NCI-H345 treated with DMSO at 0.1 percent for 48 hours (cell line): ENCODE measurements around the gene MAST4.

Experiments
- DNase-seq: peaks from one replicate; lab custom pipeline; 2025; ENCODE audit not compliant: unreplicated experiment; lab: John Stamatoyannopoulos, UW

MAST4 gene

DNA sequence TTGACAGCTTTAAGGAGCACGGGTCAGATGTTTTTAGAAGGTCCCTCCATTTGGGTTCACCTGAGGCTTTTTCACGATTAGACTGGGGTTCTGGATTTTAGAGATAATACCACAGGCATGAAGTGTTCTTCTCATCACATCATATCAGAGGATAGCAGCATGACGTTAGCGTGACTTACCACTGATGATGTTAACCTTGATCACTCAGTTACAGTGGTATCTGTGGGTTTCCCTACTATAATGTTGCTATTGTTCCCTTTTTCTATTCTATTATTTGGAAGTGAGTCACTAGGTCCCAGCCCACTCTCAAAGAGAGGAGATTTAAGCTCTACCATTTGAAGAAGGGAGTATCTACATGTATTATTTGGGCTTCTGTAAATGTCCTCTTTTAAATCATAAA, 300.0 kb downstream of the MAST4 start:
- no peak for DNase-seq

DNA sequence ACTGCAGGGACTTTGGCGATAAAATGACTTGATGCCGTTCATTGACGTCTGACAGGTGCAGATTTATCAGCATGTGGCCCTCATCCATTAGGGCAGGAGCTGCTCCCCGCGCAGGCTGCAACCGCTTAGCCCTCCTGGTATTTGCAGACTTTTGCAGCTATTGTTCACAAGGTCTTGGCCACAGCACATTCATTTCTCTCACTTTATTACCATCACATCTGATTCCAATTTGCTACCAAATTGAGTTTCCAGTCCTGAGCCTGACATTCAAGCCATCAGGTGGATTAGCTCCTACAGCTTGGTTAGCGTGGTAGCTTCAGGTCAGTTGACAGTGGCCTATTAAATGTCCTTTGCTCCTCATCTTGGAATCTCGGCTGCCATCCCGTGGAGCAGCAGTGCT, 301.2 kb downstream of the MAST4 start:
- no peak for DNase-seq

DNA sequence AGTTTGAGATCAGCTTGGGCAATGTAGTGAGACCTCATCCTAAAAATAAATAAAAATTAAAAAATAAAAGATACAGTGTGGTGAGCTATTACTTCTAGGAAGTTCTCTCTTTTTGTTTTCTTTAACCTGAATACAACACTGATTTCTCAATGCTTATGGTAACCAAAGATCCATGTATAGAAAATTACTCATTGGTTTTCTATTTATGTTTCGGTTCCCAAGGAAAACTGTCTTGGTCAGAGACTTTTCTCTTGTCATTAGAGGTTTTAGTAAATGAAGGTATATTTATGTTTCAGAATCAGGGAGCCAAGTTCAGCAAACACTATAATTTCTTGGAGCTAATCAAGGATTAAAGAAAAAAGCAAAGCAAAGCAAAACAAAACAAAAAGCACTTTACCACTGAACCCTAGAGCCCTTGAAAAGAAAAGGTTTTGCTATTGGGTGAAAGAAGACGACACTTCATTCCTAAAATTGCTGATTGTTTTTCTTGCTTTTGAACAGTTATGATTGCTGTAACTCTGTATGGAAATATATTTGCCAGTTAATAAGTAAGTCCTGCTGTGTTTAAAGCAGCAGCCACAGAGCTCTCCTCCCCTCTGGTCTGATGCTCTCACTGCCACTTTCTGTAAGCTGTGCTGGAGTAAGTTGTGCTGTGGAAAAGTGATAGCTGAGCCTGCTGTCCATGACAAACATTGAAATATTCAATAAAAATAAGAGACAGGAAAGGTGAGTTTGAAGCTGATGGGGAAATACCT, 302.2 kb downstream of the MAST4 start:
- DNase-seq = no peak

DNA sequence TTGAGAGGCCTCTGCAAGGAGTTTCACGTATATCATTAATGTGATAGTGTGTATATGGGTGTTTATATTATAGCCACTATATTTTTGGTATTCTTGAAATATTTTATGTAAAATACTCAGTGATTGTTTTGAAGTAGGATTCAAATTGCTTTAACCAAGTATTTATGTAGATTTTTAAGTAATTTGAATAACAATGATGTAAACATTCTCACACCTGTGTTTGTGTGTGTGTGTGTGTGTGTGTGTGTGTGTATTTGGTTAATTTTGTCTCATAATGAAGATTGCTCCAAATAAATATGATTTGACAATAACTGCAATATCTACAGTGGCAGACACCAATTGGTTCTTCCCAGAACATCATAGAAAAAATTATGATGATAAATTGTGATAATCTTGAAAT, 307.0 kb downstream of the MAST4 start:
- no peak for DNase-seq

DNA sequence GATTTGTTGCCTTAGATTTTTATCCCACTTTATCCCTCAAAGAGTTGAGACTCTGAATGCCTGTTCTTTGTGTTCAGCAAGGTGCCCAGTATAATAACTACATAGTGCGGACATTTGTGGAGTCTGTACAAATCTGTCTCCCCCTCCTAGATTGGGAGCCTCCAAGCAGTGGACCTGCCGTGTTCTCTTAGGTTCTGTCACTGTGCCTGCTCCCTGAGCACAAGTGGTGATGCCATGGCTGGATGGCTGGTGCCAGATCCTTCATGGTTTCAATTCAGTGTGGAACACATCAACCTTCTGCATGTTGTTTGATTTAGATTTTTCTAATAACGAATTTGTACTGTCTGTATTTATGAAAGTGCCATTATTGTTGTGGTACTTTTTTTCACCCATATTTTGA, 307.5 kb downstream of the MAST4 start:
- no peak for DNase-seq

DNA sequence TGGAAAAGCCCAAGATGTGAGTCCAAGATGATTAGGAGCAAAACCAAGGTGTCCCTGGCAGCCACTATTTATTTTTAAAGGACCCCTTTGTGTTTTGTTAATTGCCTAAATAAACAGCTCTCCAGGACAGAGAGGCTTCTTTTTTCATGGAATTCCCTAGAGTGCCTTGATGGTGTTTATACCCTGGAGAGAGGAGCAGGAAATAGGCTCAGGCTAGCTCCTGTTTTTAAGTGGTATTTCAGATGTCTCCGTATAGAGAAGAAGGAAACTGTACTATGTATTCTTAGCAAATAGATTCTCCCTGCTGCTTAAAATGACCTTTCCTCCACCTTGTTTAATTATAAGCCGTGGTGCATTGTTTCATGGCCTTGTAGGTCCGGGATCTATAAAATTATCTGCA, 308.0 kb downstream of the MAST4 start:
- peak; percentile 20 for DNase-seq

DNA sequence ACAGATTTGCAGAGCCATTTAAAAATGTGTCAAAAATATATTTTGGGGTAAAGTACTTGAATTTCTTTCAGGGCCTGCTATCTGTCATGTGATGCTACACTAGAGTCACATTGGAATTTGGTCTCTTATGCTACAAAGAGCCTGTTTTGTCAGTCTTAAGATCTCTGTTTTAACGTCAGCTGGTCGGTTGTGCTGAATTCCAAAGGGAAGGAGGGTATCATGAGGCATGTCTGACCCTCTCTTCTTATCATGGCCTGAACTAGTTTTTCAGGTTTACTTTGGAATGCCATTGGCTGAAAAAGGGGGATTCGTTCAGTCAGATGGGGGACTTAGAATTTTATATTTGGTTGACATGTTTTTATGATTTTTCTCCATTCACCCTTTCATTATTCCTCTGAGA, 309.8 kb downstream of the MAST4 start:
- no peak for DNase-seq

DNA sequence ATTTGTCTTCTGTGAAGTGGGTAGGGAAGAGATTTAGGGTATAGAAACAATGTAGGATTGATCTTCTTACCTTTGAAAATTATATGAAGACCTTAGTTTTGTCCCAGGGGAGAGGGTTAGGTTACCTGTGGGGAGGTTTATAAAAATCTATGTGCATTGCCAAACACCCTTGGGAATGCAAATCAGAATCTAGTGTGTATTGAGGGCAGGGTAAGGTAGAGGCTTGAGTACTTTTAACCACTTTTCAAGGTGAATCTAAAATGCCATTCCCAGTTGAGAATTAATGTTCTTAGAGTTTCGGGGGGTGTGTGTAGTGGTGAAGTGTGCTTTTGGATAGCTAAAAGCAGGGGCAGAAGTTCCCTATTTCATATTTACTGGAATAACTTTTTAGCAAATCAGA, 312.0 kb downstream of the MAST4 start:
- DNase-seq = no peak

DNA sequence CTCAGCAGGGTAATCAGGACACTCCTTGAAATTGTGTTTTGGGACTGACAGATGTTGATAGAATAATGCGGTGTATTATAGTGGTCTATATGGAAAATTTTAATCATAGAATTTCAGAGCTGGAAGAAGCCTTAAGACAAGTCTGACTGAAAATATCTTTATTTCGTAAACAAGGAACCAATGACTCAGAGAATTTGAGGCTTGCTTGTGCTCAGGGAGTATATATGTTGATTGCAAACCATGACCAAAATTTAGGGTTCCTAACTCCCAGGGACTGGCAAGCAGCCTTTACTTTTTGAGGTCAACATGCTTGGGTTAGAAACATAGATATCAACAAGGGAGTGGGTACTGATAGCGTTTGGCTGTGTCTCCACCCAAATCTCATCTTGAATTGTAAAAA, 313.2 kb downstream of the MAST4 start:
- DNase-seq = no peak

DNA sequence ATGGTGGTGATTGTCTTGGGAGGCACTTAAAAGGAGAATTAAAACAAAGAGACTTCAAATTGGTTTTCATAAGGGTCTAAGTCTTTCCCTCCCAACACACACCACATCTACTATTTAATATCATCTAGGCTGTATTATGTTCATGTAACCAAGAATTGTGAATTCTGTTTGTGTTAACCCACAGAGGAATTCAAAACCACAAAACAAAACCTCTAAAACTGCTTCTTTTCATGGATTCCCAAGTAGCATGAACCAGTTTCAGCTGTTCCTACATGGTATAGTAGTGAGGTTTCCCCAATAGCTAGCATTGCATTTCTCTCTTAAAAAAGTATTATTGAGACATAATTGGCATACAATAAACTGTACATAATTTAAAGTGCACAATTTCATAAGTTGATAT, 316.6 kb downstream of the MAST4 start:
- DNase-seq = no peak

DNA sequence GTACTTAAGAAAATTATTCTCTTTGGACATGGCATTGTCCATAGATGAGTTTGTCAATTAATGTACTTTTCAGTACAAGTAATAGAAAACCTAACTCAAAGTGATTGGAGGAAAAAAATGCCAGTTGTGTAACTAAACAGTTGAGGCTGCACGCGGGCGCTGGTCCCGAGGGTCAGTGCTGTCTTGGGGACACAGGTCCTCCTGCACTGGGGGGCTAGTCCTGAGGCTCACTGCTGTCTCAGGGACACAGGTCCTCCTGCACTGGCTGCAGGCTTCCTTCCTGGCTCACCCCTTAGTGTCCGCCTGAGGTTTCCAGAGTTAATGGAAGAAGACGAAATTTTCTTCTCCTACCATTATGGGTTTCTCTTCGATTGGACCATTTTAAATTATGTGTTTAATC, 319.3 kb downstream of the MAST4 start:
- DNase-seq = no peak

DNA sequence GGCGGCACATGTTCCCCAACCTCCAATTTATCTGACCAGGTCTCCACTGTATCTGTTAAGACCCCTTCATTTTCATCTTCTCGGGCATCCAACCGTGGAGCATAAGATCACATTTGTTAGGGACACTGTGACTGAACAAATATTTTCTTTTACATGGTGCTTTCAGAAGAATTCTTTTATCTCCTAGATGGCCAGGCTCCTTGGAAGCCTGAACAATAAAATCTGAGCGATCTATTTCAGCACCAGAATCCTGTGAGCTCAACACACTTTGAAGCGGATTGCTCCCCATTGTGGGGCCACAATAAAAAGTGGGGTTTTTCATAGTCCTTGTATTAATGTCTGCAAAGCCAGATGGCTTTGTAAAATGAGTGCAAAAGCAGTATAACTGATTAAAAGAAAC, 326.7 kb downstream of the MAST4 start:
- no peak for DNase-seq

DNA sequence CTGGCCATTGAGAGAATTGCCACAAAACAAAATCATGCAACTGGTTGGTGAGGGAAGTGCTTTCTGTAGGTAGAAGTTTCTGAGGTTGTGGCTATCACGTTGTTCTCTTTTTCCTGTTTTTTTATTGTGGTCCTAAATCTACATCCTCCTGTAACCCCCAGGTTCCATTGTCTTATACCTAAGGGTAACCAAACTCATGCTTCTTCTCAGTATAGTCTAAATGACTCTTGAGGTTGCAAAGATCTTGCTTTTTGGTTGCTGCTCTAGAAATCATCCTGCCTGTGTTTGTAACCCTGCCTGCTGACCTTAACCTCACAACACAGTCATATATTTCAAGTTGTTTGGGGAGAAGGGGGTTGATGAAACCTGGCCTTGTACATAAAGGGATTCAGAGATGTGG, 327.3 kb downstream of the MAST4 start:
- no peak for DNase-seq

DNA sequence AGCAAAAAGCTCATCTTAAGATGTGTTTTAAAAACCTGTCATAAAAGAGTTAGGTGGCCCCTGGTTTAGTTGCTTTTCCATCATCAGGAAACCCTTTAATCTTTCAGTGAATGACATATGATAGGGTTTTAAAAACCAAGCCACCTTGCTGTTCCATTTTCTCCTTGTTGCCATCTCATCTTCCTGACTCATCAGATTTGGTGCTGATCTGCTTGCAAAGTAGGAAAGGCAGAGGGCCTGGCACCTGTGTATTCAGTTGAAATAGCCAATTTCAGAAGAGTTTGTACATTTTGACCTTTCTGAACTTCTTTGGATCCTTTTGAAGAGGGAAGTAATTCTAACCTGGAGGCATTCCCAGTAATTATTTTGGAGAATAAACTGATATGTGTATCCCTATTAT, 327.7 kb downstream of the MAST4 start:
- DNase-seq = no peak

DNA sequence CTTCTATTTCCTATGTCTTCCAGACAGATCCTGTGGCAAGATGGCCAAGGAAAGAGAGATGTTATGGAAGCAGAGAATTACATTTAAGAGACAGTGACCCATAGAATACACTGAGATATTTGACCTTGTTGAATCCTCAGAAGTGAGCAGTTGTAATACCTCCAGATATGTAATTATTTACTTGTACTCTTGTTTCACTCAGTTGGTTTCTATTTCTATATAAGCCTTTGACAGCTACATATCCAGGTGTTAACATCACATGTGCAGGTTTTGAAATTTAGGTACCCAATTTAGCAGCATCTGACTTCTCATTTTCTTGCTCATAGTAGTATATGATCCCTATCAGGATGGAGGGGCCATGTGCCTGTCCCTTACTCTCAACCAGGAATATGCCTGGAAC, 330.9 kb downstream of the MAST4 start:
- DNase-seq = no peak

DNA sequence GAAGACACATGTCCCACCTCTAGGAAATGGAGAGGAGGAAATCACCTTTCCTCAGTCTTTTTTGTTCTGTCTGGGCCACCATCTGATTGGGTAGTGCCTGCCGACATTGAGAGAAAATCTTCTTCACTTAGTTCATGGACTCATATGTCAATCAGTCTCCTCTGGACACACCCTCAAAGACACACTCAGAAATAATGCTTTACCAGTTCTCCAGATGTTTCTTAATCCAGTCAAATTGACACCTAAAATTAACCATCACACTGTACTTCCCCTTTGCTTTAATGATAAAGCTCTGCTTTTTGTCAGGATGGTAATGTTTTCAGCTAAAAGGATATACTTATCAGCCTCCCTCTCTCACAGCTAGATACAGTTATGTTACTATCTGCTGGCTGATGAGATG, 333.1 kb downstream of the MAST4 start:
- no peak for DNase-seq

DNA sequence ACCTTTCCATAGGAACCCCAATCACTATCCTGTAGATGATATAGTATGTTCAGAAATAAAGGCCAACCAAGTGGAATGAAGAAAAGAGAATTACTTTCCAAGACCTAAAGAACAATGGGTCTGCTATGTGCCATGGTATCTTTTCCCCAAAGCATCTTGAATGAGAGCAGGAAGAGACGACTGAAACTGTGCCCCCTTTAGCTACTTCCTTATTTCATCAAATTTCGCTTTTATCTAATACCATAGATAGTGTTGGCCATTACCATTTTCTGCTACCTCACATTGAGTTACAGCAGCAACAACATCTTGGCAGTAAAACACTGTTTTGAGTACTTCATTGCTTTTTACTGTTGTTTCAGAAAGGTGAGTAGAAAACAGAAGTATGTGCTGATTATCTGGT, 333.8 kb downstream of the MAST4 start:
- DNase-seq = no peak

DNA sequence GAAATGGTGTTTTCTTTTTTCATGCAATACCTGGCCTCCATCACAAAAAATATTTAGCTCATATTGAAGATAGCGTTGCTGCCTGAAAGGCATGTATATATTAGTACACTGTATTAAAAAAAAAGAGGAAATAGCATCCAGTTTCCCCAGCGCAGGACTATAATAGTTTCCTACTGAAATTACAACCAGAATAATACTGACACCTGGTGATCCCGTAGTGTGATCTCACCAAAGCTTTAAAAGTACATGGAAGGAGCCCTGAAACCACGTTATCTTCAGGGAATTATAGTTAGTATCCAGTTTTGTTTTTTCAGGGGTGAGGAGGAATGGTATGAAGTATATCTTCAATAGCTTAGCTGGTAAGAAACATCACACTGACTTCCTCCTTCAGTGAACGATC, 335.5 kb downstream of the MAST4 start:
- DNase-seq = no peak

DNA sequence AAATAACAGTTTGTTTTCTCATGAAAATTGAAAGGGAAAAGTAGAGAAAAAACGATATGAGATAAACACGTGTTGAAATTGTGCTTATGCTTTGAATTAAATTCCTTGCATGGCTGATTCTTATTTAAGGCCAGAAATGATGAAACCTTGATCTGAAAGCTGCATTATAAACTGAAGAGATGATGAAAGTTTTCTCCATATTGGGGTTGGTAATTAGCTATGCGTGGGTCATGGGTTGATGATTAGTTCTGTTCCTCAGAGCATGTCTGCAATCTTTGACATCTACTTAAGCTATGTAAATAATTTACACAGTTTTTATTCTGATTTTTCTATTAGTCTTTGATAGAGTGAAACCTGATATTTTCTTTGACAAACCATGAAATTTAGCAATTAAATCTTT, 336.3 kb downstream of the MAST4 start:
- no peak for DNase-seq

DNA sequence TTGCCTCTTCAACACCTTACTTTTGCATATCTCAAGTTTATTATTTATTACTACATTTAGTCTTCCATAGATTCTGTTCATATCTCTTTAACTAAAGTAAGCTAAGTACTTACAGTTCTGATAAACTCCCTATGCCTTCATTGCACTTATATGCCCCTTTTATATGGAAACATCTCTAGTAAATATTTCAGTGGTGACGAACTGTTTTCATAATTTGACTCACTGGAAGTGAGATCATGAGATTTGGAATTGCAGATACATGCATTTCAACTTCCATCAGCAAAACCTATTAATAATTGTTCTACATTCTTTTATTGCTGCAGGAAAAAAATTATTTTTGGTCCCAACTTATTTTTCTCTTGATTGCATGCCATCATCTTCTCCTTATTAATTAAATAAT, 336.9 kb downstream of the MAST4 start:
- DNase-seq = no peak

DNA sequence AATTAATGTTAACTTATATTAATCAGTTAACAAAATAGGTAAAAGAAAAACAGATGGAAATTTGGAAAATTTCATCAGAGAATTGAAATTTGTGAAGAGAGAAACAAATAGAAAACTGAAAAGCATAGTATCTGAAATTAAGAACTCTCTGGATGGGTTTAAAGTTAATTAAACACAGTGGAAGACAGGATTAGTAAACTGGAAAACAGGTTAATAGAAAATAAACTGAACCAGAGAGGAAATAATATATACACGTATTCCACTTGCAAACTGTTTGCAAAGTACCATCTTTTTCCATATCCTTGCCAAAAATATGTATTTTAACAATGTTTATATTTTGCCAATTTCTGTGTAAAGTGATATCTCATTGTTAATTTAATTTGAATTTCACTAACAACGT, 342.9 kb downstream of the MAST4 start:
- DNase-seq = no peak

DNA sequence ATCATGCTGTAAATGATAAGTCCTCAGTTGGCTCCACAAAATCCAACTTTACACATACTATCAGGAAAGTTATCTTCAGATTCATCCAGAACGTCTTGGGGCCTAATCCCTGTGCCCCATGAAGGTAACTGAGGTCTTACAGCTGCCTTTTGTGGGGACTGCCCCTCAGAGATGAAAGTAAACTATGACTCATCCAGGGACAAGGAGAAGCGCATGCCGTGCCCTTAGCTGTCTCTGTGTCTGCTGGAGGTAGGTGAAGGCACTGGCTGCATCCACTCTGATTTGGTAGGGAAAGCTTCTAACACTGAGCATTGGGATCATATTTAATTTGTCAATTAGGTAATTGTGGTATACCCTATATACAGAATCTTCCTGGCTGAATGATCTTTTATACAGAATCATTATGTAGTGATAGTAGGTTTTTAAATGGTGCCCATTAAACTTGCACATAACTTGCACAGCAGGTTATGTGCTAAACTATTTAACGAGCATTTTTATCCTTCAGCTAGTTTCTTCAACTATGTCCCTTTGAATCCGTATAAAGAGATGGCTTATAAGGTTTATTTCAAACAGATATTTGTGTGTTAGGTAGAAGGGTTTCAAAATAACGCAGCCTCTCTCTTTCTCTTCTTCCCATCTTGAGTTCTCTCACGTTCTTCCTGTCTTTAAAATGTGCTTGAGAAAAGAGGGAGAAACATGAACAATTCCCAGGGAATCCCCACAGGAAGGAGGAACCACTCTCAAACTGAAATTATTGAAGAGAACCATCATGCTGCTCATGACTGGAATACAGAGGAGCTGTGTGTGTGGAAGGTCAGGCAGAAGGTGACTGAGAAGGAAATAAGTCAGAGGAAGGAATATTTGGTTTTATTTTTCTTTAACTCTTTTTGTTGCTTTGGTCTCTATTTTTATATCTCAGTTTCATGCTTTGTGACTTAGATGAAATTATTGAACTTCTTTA, 349.5 kb downstream of the MAST4 start:
- DNase-seq = no peak
